Astrocyte of the spinal cord (primary cell): ENCODE results near the gene CTXN1.
A peak's percentile ranks its signal among the peaks of the same experiment; 100 is the strongest.
"Not testable (repeated sequence)": the region's sequence is repeated elsewhere in the genome, so short reads cannot be mapped to it uniquely, and the experiment has no call there.

Source experiments
- DNase-seq: peaks from one replicate; pipeline ENCODE4 v3.0.0; 2011; ENCODE audit warnings: low read depth, low spot score
- H3K4me3 ChIP-seq: 2 replicates; pipeline ENCODE4 v1.5.1; 2011; ENCODE audit warnings: low read depth, mild to moderate bottlenecking, low read length, moderate library complexity
- in situ Hi-C: cut with HindIII; loops from 2 replicates; pipeline ENCODE4 v1.10.0; 2017; ENCODE audit warnings: low sequenced_read_pairs
- TF ChIP-seq, protein P1 (sequence below): IDR thresholded peaks from 2 replicates; pipeline ENCODE4 v1.5.1; 2012; ENCODE audit warnings: low read depth, mild to moderate bottlenecking, low read length, inconsistent platforms

CTXN1 gene

DNA sequence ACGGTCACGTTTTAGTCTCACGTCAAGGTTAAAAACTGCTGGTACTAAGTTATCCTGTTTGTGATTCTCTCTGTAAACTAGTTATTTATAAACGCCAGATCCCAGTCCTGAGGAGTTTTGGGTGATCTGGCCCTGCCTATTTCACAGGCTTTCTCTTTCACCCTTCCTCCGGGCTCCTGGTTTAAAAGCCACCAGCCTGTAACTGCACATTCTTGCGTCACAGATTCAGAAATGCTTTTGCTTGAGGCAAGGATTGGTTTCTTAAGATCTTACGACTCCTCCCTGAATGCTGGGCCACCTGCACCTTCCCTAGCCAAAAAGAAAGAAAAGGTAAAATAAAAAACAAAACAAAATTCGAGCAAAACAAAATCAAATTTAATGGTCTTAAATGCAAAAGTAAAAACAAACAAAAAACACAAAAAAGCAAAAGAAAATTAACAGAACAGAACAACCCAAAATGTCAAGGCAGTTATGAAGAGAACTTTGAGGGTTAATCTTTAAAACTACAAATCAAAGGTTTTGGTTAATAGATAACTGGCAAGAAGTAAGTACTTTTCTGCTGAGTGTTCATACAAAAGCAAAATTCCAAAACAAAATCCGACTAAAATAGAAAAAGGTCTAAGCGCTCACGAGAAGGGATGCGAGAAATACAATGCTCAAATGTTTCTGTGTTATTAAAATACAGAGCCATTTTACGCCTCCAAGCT is 36.1 kb upstream of the CTXN1 start:
- TF ChIP-seq, protein P1, sequence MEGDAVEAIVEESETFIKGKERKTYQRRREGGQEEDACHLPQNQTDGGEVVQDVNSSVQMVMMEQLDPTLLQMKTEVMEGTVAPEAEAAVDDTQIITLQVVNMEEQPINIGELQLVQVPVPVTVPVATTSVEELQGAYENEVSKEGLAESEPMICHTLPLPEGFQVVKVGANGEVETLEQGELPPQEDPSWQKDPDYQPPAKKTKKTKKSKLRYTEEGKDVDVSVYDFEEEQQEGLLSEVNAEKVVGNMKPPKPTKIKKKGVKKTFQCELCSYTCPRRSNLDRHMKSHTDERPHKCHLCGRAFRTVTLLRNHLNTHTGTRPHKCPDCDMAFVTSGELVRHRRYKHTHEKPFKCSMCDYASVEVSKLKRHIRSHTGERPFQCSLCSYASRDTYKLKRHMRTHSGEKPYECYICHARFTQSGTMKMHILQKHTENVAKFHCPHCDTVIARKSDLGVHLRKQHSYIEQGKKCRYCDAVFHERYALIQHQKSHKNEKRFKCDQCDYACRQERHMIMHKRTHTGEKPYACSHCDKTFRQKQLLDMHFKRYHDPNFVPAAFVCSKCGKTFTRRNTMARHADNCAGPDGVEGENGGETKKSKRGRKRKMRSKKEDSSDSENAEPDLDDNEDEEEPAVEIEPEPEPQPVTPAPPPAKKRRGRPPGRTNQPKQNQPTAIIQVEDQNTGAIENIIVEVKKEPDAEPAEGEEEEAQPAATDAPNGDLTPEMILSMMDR, result no peak

DNA sequence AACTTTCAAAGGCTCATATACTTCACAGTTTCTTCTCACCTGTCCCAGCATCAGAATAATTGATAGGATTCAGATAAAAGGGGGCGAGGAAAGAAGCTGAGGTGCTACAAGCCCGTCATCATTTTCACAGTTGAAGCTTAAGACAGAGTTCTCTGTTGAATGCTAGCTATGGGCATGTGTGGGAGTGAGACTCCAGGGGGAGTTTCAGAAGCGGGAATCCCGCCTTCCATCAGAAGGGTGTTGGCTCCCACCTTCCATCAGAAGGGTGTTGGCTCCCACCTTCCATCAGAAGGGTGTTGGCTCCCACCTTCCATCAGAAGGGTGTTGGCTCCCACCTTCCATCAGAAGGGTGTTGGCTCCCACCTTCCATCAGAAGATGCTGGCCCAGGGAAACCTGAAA is 35.1 kb upstream of the CTXN1 start:
- DNase-seq, in situ Hi-C loops, H3K4me3 ChIP-seq: not testable (repeated sequence)

More for the DNA sequence above, 36.1 kb upstream of the CTXN1 start:
- in situ Hi-C loops, result no loop called here
- no peak overlapping the region for H3K4me3 ChIP-seq
- DNase-seq, result no peak

GRCh38 chr19:7959211-7959610 is 33.3 kb upstream of the CTXN1 start:
- DNase-seq, result no peak
- in situ Hi-C loops, result no loop called here
- TF ChIP-seq, protein P1, result no peak
- H3K4me3 ChIP-seq, result no peak overlapping the region

DNA sequence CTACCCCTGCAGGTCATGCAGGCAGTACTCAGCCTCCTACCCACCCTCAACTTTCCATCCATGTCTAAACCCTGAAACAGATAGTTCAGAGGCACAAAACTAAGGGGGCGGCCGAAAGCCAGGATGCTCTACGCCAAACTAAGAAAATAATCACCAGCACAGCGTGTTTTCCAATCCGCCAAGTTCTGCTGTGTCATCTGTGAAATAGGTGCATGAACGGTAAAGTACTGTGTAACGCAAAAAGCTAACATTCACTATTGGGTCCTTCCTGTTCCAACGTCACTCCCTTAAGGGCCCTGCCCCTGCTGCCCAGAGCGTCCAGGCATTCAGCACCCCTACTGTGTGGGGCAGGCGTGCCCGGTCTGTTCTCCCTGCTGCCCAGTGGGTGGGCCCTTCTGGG is 29.8 kb upstream of the CTXN1 start:
- DNase-seq, result no peak
- in situ Hi-C loops, result no loop called here
- H3K4me3 ChIP-seq, result no peak overlapping the region
- TF ChIP-seq, protein P1, result no peak

DNA sequence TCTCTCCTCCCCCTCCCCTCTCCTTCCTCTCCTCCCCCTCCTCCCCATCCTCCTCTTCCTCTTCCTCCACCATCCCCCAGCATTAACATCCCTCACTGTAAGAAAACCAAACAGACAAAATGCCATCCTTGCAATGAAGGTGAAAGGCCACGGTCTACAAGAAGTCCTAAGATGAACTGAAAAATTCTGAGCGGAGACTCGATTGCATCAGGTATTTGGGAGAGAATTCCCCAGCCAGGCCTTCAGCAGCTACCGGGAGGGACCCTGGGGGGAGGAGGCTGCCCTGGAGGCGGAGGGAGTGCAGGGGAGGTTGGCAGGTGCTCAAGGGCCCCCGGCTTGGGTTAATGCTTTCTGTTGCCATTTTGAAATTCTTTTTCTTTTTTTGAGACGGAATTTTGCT is 27.6 kb upstream of the CTXN1 start:
- no peak for DNase-seq
- in situ Hi-C loops, result no loop called here
- TF ChIP-seq, protein P1, result no peak
- no peak overlapping the region for H3K4me3 ChIP-seq

- TF ChIP-seq, protein P1, result no peak
- no peak overlapping the region for H3K4me3 ChIP-seq
- in situ Hi-C loops, result no loop called here
- DNase-seq, result no peak
These were observed 27.1 kb upstream of the CTXN1 start for GRCh38 chr19:7953060-7953459.

GRCh38 chr19:7947939-7948338 is 22.0 kb upstream of the CTXN1 start:
- H3K4me3 ChIP-seq, result no peak overlapping the region
- peak; percentile 7 for DNase-seq
- in situ Hi-C loops, result no loop called here
- TF ChIP-seq, protein P1, result no peak
